Dedifferentiated amniotic fluid mesenchymal stem cell (primary cell): ENCODE data around the gene NSUN7.

Experiments
- DNase-seq: peaks from one replicate; pipeline ENCODE4 v3.0.0-alpha.2; 2016; ENCODE audit errors: extremely low spot score

NSUN7 gene

DNA sequence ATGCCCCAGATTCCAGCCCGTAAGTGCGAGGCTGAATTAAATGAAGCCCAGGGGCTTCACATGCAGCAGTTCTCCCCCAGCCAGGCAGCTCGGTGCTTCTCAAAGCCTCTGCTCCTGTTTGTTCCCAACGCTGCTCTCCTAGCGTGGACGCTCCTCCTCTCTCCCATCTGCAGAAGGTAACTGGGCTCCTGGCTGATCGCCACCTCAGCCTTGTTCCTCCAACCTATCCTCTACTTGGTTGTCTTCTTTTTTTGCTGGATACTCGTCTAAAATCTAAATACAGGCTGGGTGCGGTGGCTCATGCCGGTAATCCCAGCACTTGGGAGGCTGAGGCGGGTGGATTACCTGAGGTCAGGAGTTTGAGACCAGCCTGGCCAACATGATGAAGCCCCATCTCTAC, 70.3 kb downstream of the NSUN7 start:
- no peak for DNase-seq

GRCh38 chr4:40822420-40823166, 72.8 kb downstream of the NSUN7 start:
- no peak for DNase-seq

- DNase-seq: no peak
Observed at GRCh38 chr4:40825014-40825838, 75.5 kb downstream of the NSUN7 start.

- DNase-seq: no peak
Observed at GRCh38 chr4:40826821-40827220, 77.1 kb downstream of the NSUN7 start.

DNA sequence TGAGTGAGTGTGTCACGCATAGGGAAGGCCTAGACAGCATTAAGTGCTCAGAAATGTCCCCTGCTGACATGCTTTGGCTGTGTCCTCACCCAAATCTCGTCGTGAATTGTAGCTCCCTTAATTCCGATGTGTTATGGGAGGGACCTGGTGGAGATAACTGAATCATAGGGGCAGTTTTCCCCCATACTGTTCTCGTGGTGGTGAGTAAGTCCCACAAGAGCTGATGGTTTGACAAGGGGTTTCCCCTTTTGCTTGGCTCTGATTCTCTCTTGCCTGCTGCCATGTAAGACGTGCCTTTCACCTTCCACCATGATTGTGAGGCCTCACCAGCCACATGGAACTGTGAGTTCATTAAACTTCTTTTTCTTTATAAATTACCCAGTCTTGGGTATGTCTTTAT, 78.0 kb downstream of the NSUN7 start:
- DNase-seq: no peak

DNA sequence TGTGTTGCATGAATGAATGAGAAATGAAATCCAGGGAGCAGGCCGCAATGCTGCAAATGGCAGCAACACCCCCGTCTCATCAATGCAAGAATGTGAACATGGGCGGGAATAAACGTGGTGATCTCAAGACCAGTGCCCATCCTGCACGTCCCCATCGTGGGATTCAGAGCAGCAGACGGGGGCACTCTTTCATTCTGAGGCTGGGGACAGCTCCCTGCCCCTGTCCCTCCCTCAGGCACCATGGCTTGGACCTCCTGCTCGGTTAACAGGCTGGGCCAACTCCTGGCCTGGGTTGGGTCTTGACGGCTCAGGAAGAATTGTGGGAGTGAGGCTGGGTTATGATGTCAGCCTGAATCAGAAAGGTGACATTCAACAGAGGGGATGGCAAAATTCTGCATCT, 78.9 kb downstream of the NSUN7 start:
- DNase-seq: no peak

GRCh38 chr4:40829586-40829985, 79.8 kb downstream of the NSUN7 start:
- no peak for DNase-seq

GRCh38 chr4:40831146-40831907, 81.6 kb downstream of the NSUN7 start:
- no peak for DNase-seq

- DNase-seq: no peak
Observed at GRCh38 chr4:40832175-40832574, 82.4 kb downstream of the NSUN7 start.

DNA sequence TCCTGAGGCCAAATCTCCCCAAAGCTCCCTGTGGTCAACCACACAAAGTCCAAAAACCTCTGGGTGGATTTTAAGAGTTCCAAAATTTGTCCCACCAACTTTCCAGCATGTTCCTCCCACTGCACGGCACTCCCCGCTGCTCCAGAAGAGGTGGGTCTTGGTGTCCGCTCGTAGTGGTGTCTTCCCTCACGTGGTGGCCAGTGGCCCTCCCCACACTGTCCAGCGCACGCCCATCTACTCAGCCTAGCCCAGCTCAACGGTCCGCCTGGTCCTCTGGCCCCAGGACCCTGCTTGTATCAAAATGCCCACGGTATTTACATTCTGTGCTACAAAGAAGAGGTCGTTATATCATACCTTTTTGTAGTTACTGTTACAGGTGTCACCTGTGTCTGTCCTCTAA, 83.5 kb downstream of the NSUN7 start:
- DNase-seq: no peak

DNA sequence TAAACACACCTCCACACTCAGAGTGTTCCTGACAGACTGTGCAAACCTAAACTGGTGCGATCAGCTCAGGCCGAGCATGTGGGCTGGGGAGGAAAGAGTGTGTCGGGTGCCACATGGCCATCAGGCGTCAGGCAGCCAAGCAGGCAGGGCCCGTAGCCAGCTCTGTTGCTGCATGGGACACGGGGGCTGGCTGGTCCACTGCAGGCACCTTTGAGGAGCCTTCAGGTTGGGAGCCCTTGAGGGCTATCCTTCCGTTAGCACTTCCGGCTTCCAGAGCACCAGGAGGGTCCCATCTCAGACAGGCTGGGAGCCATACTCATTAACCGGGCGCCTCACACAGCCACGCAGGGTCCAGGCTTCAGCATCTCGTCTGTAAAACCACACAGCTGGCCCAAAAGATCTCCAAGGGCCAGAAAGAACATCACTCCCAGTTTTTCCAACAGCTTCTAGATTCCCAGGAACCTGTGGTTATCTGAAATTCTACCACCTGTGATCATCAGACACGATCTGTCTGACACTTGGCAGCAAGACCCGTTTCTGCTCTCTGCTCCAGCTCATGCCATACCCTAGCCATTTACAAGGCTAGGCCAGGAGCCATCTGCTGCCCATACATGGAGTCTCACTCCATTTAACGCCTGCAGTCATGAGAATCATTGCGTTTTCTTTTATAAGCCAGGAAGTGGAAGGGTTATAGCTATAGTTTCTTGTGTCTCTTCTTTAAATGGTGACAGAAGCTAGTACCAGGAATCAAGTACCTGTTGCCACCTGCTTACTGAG, 87.5 kb downstream of the NSUN7 start:
- DNase-seq: no peak

- no peak for DNase-seq
Observed at GRCh38 chr4:40838742-40839141, 89.0 kb downstream of the NSUN7 start.

GRCh38 chr4:40840255-40840984, 90.7 kb downstream of the NSUN7 start:
- DNase-seq: no peak

GRCh38 chr4:40840985-40841571, 91.3 kb downstream of the NSUN7 start:
- DNase-seq: no peak

DNA sequence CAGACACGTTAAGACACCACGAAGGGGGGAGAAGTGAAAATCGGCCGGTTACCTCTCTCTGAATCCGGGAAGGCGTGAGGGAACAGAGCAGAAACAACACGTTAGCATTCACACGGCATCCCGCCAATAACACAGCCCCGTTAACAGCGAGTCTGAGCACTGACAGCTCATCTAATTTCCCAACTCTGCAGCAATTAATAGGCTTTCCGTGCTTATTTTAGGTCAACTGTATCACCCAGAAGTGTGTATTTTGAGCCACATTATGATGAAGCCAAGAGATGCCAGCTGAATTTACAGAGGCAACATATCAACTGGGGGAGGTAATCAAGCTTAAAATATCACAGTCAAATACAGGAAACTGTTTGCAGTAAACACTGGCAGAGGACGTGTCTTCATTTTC, 92.6 kb downstream of the NSUN7 start:
- DNase-seq: no peak

DNA sequence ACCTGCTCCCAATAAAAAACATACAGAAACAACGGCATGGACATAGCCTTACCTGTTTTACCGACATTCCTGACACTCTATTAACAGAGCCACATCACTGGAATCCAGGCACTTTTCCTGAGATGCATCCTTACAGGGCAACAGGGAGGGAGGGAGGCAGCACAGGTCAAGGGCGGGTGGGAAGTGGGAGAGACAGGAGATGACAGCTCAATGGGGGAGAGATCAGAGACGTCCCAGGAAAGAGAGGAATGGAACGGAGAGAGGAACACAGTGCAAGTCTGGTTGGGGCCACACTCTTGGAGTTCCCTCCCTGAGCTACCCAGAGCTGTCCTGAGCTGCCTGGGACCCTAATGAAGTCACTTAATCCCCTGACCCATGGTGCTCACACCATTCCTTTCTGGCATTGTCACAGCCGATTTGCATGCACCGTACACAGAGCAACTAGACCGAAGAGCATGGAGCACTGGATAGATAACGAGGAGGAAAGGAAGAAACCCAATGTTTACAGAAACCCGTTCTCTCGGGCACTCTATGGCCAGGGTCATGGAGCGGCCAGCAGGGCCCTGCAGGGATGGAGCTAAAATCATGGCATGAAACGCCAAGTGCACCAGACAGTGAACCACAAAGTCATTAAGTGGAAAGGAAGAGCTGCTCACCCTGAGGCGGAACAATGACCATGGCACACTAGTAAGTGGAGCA, 93.1 kb downstream of the NSUN7 start:
- DNase-seq: no peak

DNA sequence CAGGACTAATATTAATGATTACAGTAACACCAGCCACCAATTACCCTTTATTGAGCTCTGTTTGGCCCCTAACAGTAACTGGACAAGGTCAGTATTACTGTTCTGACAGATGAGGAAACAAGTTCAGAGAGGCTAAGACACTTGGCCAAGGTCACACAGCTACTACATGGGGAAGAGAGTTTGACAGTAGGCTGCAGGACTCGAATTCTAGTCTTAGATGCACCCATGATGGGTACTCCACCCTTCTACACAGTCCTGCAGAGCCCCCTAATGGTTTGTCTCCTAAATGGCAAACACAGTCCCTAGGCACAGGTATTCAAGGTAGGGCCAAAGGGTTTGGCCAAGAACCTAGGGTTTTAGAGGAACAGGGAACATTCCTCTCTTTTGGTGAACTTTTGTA, 93.9 kb downstream of the NSUN7 start:
- DNase-seq: no peak

- DNase-seq: no peak
Observed at GRCh38 chr4:40844261-40844660, 94.5 kb downstream of the NSUN7 start.

- no peak for DNase-seq
Observed at GRCh38 chr4:40845154-40845835, 95.5 kb downstream of the NSUN7 start.
